ENCODE measurements around the gene MTO1.
A peak's percentile ranks its signal among the peaks of the same experiment; 100 is the strongest.

Gene MTO1, protein sequence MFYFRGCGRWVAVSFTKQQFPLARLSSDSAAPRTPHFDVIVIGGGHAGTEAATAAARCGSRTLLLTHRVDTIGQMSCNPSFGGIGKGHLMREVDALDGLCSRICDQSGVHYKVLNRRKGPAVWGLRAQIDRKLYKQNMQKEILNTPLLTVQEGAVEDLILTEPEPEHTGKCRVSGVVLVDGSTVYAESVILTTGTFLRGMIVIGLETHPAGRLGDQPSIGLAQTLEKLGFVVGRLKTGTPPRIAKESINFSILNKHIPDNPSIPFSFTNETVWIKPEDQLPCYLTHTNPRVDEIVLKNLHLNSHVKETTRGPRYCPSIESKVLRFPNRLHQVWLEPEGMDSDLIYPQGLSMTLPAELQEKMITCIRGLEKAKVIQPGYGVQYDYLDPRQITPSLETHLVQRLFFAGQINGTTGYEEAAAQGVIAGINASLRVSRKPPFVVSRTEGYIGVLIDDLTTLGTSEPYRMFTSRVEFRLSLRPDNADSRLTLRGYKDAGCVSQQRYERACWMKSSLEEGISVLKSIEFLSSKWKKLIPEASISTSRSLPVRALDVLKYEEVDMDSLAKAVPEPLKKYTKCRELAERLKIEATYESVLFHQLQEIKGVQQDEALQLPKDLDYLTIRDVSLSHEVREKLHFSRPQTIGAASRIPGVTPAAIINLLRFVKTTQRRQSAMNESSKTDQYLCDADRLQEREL

DNA sequence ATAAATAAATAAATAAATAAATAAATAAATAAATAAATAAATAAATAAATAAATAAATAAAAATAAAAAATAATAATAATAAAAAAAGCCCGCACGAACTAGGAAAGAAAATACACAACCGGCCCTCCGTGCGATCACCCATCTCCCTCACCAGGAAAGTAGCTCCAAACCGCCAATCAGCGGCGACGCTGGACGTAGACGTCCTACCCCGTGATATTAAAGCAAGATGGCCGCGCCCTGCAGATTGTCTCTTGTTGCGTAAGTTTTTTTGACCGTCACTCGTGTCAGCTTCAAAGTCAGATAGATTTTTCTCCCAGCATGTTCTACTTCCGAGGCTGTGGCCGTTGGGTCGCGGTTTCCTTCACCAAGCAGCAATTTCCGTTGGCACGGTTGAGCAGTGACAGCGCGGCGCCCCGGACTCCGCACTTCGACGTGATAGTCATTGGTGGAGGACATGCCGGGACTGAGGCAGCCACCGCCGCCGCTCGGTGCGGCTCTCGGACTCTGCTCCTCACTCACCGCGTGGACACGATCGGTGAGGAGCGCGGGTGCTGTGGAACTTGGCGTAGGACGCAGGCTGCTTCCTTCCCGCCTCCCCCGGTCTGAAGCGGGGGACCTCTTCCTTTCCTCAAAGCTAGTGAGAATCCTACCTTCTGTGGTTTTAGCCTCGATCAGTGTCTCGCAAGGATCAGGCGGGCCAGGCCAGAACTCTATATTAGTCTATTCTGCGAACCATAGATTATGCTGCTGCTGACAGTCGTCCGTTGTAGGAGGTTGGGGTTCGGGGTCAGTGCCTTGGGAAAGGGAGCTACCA is at the start of gene MTO1:
MTO1 (plus strand) TSS at position 201 of the 814 bp plus-strand sequence; CDS start at position 319, 118 bp downstream.
- peak; percentile 88 for DNase-seq (ENCODE audit: low spot score)

DNA sequence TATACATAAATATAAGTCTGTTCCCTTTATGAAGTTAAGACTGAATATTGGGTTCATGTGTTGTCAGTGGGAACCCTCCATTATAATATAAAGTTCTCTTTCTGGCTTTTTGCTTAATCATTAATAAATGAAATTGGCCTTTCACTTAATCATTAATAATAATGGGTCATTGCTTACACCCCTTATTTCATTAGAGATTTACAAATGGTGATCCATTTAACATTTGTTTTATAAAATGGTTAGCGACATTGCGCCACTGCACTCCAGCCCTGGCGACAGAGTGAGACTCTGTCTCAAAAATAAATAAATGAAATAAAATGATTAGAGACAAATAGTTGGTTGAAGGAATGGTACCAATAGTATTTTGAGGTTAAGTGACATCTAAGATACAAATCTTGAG is 48.4 kb upstream of the MTO1 start:
- DNase-seq (ENCODE audit: low spot score), result no peak

DNA sequence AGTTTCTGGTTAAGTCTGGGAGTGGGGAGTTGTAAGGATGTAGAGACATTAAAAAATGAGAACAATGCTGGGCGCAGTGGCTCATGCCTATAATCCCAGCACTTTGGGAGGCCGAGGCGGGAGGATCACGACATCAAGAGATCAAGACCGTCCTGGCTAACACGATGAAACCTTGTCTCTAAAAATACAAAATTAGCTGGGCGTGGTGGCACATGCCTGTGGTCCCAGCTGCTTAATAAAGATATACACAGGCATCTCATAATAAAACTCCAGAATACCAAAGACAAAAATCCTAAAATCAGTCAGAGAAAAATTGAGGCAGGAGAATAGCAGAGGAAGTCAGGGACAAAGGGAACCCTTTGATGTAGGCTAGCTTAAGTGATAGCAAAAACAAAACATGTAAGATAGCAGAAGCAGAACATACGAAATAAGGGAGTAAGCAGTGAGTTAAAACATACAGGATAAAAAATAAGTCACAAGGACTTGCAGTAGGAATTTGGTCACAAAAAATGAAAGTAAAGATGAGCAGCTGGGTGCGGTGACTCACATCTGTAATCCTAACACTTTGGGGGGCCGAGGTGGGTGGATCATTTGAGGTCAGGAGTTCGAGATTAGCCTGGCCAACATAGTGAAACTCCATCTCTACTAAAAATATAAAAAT is 43.3 kb upstream of the MTO1 start:
- DNase-seq (ENCODE audit: low spot score), result no peak

DNA sequence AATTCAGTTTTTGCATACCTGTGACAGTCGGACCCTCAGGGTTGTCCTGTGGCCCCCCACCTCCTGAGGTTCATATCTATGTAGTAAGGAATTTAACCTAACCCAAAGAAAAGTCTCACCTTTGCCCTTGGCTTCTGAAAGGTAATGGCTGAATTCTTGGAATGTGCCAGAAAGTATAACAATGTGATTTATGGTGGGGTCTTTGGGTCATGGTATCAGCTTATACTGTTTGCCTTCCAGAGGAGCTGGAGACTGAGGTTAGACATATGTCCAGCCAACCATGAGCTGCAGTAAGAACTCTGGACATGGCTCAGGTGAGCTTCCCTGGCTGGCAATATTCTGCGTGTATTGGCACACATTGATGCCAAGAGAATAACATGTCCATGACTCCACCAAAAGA is 40.0 kb upstream of the MTO1 start:
- no peak for DNase-seq (ENCODE audit: low spot score)

DNA sequence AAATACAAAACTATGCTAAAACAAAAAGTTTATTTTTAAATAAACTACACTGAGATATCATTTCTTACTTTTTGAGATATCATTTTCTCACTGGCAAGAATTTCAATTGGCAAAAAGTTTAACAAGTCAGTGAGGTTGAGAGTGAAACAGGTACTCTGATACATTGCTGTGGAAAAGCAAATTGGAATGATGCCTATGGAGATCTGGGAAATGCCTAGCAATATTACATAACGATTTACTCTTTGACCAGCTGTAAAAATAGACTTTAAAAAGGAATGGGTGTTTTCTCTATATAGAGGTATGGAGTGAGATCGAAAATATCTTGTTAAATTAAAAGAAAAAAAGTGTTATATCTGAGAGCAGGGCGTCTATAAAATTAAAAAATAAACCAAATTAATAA is 26.3 kb upstream of the MTO1 start:
- DNase-seq (ENCODE audit: low spot score), result no peak

DNA sequence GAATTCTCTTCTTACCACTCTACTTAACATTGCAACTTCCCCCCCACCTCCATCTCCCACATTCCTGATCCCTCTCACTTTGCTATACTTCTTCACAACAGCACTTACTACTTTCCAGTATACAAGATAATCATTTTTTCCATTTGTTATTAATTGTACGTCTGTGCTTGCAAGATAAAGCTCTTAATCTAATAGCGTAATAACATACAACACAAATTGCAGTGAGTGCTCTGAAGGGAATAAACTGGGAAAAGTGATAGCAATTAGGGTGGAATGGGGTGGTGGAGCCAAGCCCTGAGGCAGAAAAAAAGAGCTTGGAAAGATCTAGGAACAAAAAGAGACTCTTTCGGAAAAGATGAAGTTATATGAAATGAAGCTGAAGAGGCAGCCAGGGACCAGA is 18.0 kb upstream of the MTO1 start:
- DNase-seq (ENCODE audit: low spot score), result no peak

DNA sequence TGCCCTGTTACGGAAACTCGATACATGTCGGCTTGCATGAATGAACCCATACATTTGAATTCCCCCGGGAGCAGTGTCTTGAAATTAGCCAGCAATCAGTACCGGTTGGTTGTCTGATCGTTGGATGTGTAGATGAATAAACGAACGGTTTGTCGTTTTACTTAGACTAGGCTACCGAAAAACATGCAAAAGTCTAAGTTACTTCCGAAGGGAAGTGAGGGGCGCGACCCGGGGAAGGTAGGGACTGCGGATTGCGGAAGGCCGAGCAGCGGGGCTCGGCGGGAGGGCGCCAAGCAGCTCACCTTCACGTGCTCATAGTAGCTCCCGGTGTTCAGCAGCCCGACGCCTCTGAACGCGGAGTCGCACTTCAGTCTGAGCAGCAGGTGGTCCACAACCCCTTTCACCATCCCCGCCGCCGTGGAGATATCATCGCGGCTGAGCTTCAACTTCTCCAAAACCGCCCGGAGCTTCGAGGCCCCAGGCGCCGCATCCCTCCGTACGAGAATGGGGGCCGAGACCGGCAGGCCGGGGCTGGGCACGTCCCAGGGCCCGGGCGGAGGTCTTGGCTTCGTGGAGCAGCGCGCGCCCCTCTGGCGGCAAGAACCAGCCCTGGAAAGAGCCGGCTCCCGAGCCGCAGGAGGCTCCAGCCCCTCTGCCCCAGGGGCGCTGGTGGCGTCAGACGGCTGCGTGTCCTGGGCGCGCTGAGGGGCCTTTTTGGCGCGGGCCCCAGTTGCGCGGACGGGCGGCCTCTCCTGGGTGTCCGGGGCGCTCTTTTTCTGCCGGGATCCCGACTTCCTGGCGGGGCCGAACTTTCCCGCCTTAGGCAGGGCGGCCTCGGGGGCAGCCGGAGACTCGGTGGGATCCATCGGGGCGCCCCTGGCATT is 10.1 kb upstream of the MTO1 start:
- peak; percentile 16 for DNase-seq (ENCODE audit: low spot score)

DNA sequence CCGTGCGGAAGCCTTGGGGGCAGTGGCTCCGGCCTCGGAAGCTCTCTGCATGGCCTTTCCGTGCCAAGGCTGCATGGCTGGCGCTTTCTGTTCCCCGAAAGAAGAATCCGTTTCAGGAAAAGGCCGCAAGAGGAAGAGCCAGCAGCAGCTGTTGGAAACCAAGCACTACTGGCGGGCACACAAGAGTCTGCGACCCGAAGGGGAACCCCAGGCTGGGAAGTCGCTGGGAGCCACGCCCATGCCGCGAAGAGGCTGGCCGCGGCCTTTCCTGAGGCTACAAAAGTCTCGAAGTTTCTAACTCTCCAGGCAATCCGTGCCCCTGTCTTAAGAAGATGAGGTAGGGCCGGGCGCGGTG is 9.5 kb upstream of the MTO1 start, which contains the start of gene CGAS:
CGAS (minus strand) TSS at position 191 of the 355 bp plus-strand sequence; CDS start at position 75, 116 bp downstream.
- DNase-seq (ENCODE audit: low spot score), result peak; percentile 61

DNA sequence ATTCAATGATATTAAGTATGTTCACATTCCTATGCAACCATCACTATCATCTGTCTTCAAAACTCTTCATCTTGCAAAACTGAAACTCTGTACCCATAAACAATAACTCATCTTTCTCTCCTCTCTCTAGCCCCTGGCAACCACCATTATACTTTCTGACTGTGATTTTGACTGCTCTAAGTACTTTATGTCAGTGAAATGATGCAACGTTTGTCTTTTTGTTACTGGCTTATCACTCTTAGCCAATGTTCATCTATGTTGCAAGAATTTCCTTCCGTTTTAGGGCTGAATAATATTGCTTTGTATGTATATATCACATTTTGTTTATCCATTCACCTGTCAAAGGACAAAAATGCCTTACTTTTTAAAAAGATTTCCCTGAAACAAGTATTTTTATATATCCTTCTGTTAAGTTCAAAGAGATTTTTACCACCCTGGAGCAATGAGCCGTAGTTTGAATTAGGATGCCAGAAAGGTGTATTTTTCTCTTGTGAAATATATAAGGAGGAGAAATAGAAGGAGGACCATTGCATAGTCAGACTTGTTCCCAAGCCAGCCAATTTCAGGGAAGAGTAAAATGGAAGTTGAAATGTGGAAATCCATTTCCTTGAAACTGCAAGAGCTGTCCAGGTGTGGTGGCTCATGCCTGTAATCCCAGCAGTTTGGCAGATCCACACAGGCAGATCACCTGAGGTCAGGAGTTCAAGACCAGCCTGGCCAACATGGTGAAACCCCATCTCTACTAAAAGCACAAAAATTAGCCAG is 5.5 kb upstream of the MTO1 start:
- DNase-seq (ENCODE audit: low spot score), result no peak

DNA sequence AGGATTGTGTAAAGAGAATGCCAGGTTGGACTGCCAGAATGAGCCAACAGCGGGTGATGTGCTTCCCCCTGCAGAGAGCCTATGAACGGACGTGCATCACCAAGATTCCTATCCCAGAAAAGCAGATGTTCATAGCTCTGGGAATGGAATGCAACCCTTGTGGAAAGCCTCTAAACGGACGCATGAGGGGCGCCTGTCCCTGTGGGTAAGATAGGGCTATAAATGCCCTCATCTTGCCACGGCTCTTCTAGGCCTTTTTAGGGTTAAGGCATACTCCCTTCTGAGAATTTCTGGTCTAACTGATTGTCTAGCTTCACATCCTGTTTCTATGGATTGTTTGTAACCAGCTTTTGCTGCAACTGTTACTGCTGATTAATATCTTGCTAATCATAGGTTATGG is 2.1 kb upstream of the MTO1 start:
- DNase-seq (ENCODE audit: low spot score), result peak; percentile 7

DNA sequence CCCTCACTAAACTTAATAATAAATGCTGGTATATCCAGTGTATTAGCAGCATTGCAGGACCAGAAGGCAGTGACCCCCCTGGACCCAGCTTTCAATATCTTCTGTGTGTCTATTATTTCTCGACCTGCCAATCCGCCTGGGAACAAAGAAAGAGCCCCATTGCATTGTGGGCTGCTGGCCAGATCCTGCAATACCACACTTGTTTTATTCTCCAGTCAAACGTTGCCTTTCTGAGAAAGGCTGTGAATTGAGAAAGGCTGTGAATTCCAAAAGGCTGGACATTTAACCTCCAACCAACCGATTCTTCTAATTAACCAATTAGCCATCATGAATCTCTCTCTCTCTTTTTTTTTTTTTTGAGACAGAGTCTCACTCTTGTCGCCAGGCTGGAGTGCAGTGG is 1.5 kb upstream of the MTO1 start:
- peak; percentile 69 for DNase-seq (ENCODE audit: low spot score)

DNA sequence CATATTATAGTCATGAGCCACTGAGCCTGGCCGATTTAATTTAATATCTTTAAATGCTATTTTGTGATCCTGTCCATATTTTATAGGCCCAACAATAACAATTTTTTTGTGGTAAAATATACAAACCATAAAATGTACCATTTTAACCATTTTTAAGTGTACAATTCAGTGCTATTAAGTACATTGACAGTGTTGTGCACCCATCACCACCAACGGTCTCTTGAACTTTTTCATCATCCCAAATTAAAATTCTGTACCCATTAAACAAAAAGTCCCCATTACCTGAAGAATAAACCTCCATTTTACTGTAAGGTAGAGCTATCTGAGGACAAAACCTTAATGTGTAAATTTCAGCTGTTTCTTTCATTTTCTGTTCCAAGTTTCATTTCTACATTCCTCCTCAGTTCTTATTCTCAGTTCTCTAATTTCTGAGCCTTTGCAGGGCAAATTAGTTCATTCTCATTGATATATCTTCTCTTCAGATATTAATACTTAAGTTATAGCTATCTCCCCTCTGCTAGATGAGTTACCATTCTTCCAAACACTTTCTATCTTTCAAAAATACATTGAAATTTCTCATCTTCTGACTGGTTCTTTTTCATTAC is 10.3 kb downstream of the MTO1 start:
- no peak for DNase-seq (ENCODE audit: low spot score)

DNA sequence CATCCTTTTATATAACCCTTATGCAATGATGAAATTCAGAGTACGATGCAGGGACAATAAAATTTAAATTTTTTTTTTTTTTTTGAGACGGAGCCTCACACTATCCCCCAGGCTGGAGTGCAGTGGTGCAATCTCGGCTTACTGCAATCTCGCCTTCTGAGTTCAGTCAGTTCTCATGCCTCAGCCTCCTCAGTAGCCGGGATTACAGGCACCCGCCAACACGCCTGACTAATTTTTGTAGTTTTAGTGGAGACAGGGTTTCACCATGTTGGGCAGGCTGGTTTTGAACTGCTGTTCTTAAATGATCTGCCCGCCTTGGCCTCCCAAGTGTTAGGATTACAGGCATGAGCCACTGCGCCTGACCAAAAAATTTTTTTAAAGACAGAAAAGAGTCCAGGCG is 15.2 kb downstream of the MTO1 start:
- DNase-seq (ENCODE audit: low spot score), result no peak

DNA sequence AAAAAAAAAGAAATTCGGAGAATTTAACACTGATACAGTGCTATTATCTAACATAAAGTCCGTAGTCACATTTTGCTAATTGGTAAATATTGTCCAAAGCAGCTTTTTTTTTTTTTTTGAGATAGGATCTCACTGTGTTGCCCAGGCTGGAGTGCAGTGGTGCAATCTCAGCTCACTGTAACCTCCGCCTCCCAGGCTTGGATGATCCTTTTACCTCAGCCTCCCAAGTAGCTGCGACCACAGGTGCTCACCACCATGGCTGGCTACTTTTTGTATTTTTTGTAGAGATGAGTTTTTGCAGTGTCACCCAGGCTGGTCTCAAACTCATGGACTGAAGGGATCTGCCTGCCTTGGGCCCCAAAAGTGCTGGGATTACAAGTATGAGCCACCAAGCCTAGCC is 15.9 kb downstream of the MTO1 start:
- no peak for DNase-seq (ENCODE audit: low spot score)

DNA sequence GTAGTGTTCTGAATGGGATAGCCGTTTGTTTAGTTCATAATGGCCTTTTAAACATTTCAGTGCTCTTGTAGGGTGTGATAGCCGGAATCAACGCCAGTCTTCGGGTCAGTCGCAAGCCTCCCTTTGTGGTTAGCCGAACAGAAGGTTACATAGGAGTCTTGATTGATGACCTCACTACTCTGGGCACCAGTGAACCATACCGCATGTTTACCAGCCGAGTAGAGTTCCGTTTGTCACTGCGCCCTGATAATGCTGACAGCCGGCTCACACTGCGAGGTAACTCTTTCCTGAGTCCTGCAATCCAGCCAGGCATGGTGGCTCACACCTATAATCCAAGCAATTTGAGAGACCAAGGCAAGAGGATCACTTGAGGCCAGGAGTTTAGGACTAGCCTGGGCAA is 20.4 kb downstream of the MTO1 start:
- no peak for DNase-seq (ENCODE audit: low spot score)

DNA sequence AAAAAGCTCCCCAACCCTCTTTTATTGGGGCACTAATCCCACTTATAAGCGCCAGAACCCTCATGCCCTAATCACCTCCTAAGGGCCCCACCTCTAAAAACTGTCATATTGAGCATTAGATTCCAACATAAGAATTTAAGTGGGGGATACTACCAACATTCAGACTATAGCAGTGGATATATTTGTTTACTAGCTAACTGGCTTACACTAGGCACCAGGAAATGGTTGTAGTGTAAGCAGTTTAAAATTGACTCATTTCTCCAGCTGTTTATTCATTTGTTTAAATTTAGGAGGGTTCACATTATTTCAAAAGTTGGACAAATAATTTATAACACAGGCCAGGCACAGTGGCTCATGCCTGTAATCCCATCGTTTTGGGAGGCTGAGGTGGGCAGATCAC is 22.9 kb downstream of the MTO1 start:
- DNase-seq (ENCODE audit: low spot score), result no peak

DNA sequence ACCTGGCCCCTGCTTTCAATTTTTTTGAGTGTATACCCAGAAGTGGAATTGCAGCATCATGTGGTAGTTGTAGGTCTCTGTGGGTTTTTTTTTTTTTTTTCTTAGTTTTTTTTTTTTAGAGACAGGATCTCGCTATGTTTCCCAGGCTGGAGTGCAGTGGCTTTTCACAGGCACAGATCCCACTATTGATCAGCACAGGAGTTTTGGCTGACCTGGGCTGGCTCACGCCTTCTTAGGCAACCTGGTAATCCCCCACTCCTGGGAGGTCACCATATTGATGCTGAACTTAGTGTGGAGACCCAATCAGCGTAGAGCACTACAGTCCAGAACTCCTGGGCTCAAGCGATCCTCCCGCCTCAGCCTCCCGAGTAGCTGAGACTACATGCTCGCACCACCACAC is 25.9 kb downstream of the MTO1 start:
- DNase-seq (ENCODE audit: low spot score), result no peak

DNA sequence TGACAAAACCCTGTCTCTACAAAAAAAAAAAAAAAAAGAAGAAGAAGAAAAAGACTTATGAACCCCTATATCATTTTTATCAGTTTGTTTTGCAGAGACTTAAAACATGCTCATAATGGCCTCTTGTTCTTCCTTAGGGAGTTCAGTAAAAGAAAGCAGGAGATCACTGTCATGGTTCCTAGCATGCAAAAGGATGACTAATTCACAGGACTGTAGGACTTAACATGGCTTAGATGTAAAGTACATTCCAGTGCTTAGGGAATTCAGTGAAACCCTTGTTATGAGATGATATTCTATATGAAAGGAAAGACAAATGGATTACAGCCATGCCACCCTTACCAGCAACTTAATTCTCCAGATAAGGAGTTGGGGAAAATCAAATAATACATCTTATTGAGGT is 29.8 kb downstream of the MTO1 start:
- no peak for DNase-seq (ENCODE audit: low spot score)

DNA sequence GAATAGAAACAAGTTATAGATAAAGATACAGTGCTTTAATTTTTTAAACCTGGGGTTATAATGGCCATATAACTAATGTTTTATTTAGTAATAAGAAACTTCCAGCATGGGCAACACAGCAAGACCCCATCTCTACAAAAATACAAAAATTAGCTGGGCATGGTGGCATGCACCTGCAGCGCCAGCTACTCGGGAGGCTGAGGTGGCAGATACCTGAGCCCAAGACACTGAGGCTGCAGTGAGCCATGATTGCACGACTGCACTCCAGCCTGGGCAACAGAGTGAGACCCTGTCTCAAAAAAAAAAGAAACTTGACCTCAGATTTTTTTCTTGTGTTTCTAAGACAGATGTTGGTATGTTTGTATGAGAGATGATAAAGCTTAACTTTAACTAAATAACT is 36.4 kb downstream of the MTO1 start:
- no peak for DNase-seq (ENCODE audit: low spot score)
